GM13976 (cell line): ENCODE results near the gene SERPINB10.

Source experiments
- DNase-seq: peaks from one replicate; pipeline ENCODE4 v3.0.0; 2012; ENCODE audit warnings: low spot score
- CTCF ChIP-seq: IDR thresholded peaks from 2 replicates; pipeline ENCODE4 v1.5.1; 2012; ENCODE audit warnings: borderline replicate concordance, mild to moderate bottlenecking; ENCODE audit not compliant: insufficient read depth; ENCODE audit errors: extremely low read depth, missing control alignments, control extremely low read depth
- in situ Hi-C: fragments of 300-500 bp; cut with MboI; formaldehyde crosslinking; loops from one replicate; pipeline ENCODE4 v1.12.0; 2022; ENCODE audit warnings: low sequenced_read_pairs, mixed read lengths, inconsistent platforms; ENCODE audit not compliant: unreplicated experiment

SERPINB10 gene

GRCh38 chr18:63963615-63964256, 56.0 kb downstream of the SERPINB10 start:
- TF ChIP-seq CTCF: peak; percentile 83
- in situ Hi-C loops: no loop called here
- no peak for DNase-seq

GRCh38 chr18:63964908-63965307, 57.1 kb downstream of the SERPINB10 start:
- no peak for DNase-seq
- no peak for TF ChIP-seq CTCF
- in situ Hi-C loops: no loop called here

GRCh38 chr18:63965716-63966330, 58.1 kb downstream of the SERPINB10 start:
- in situ Hi-C loops: no loop called here
- TF ChIP-seq CTCF: no peak
- DNase-seq: no peak

GRCh38 chr18:63969942-63970808, 62.4 kb downstream of the SERPINB10 start, which contains the start of gene SERPINB8:
Gene SERPINB8, plus strand, starts transcription at chr18:63970081. Its CDS starts 8,228 bp downstream, at chr18:63978309.
- peak; percentile 86 for DNase-seq
- in situ Hi-C loops: no loop called here
- no peak for TF ChIP-seq CTCF

- DNase-seq: no peak
- TF ChIP-seq CTCF: no peak
- in situ Hi-C loops: no loop called here
Observed at GRCh38 chr18:63970809-63971205, 63.0 kb downstream of the SERPINB10 start.

GRCh38 chr18:63971320-63972001, 63.7 kb downstream of the SERPINB10 start:
- TF ChIP-seq CTCF: no peak
- no peak for DNase-seq
- in situ Hi-C loops: no loop called here
